HFFc6 (cell line): ENCODE results near the gene ST7L. TPM values are rescaled to one million over a fixed set of nuclear protein-coding genes. Genes with fewer than 3 reads are reported as not detected.

Experiments used
- DNase-seq: peaks from one replicate; pipeline ENCODE4 v3.0.0-alpha.2; 2018
- H3K27ac Mint-ChIP-seq: 2 replicates; pipeline ENCODE4 v1.8.0; 2020; ENCODE audit warnings: mild to moderate bottlenecking, mixed read lengths
- H3K27me3 Mint-ChIP-seq: 2 replicates; pipeline ENCODE4 v1.8.0; 2021; ENCODE audit warnings: mild to moderate bottlenecking, moderate library complexity, mixed read lengths; ENCODE audit not compliant: insufficient read depth
- H3K36me3 Mint-ChIP-seq: 2 replicates; pipeline ENCODE4 v1.8.0; 2021; ENCODE audit warnings: low read depth, mixed read lengths
- H3K4me1 Mint-ChIP-seq: 2 replicates; pipeline ENCODE4 v1.8.0; 2020; ENCODE audit warnings: low read depth, mixed read lengths
- H3K4me3 Mint-ChIP-seq: 2 replicates; pipeline ENCODE4 v1.8.0; 2020; ENCODE audit warnings: mild to moderate bottlenecking, moderate library complexity, mixed read lengths
- H3K9me3 Mint-ChIP-seq: 2 replicates; pipeline ENCODE4 v1.8.0; 2020; ENCODE audit warnings: mild to moderate bottlenecking, mixed read lengths
- CTCF ChIP-seq: fragments of 200-600 bp; sonication (generic); IDR thresholded peaks from 2 replicates; pipeline ENCODE4 v1.5.0; 2021; ENCODE audit warnings: antibody characterized with exemption, mild to moderate bottlenecking
- total RNA-seq, 6 experiments: library from RNA; stranded (reverse); fragmentation: NEBNext Ultra II Directional; extraction: Animal tissue kit (Norgen Biotek cat#: 25700); gene quantifications; 2 replicates in 1 of 6; 3 replicates in 5 of 6; pipeline ENCODE4 v1.2.3, GENCODE V29; 2021

ST7L gene
- total RNA-seq, 6 experiments from 2014 or later: 20.2 to 24.5 (median 23.7) TPM

GRCh38 chr1:112524251-112524650 is 94.7 kb downstream of the ST7L start:
- Mint-ChIP-seq H3K4me1 (peaks cover 92% of the 10 kb centered on the region), H3K27me3 (peaks cover 3% of the 10 kb centered on the region; the same call in 1 of the 2 replicates), H3K9me3 (no peaks in the 10 kb centered on the region), H3K36me3 (peaks cover 25% of the 10 kb centered on the region), H3K27ac (peak overlapping the region; percentile 85), H3K4me3 (peak overlapping the region; percentile 51)
- peak; percentile 41 for DNase-seq
- TF ChIP-seq CTCF: no peak

- H3K4me1 Mint-ChIP-seq: peaks cover 76% of the 10 kb centered on the region
- peak overlapping the region; percentile 85 for H3K27ac Mint-ChIP-seq
- peak; percentile 88 for DNase-seq
- no peaks in the 10 kb centered on the region for H3K9me3 Mint-ChIP-seq
- peaks cover 4% of the 10 kb centered on the region; the same call in 1 of the 2 replicates for H3K27me3 Mint-ChIP-seq
- peak overlapping the region; percentile 61 for H3K4me3 Mint-ChIP-seq
- peaks cover 28% of the 10 kb centered on the region for H3K36me3 Mint-ChIP-seq
- no peak for TF ChIP-seq CTCF
These were observed 96.3 kb downstream of the ST7L start for GRCh38 chr1:112522621-112523020.

GRCh38 chr1:112520166-112520565 is 98.8 kb downstream of the ST7L start:
- H3K9me3 Mint-ChIP-seq: no peaks in the 10 kb centered on the region
- DNase-seq: no peak
- no peak overlapping the region for H3K27ac Mint-ChIP-seq
- H3K4me3 Mint-ChIP-seq: no peak overlapping the region
- peaks cover 64% of the 10 kb centered on the region for H3K4me1 Mint-ChIP-seq
- peaks cover 29% of the 10 kb centered on the region for H3K36me3 Mint-ChIP-seq
- no peak for TF ChIP-seq CTCF
- peaks cover 4% of the 10 kb centered on the region; the same call in 1 of the 2 replicates for H3K27me3 Mint-ChIP-seq

GRCh38 chr1:112518186-112518585 is 100.8 kb downstream of the ST7L start:
- peaks cover 51% of the 10 kb centered on the region for H3K4me1 Mint-ChIP-seq

GRCh38 chr1:112517646-112518045 is 101.3 kb downstream of the ST7L start:
- peaks cover 4% of the 10 kb centered on the region; the same call in 1 of the 2 replicates for H3K27me3 Mint-ChIP-seq
- no peak for DNase-seq
- peaks cover 24% of the 10 kb centered on the region for H3K36me3 Mint-ChIP-seq
- H3K4me3 Mint-ChIP-seq: no peak overlapping the region
- H3K4me1 Mint-ChIP-seq: peaks cover 46% of the 10 kb centered on the region
- H3K9me3 Mint-ChIP-seq: no peaks in the 10 kb centered on the region
- no peak for TF ChIP-seq CTCF
- H3K27ac Mint-ChIP-seq: no peak overlapping the region

More at GRCh38 chr1:112518186-112518585, 100.8 kb downstream of the ST7L start:
- Mint-ChIP-seq H3K4me3 (no peak overlapping the region; the same call in 1 of the 2 replicates), H3K27ac (no peak overlapping the region), H3K9me3 (no peaks in the 10 kb centered on the region), H3K36me3 (peaks cover 24% of the 10 kb centered on the region), H3K27me3 (peaks cover 4% of the 10 kb centered on the region; the same call in 1 of the 2 replicates)
- DNase-seq: no peak
- TF ChIP-seq CTCF: no peak
